Forelimb muscle (tissue), 1 donor: Measurements from ENCODE around the gene ASAP2. TPM values are rescaled to one million over a fixed set of nuclear protein-coding genes. Genes with fewer than 3 reads are reported as not detected.
"Not testable (repeated sequence)": the region's sequence is repeated elsewhere in the genome, so short reads cannot be mapped to it uniquely, and the experiment has no call there.

ENCODE experiments used
- DNase-seq: peaks from one replicate; pipeline ENCODE4 v3.0.0-alpha.2; 2013; ENCODE audit warnings: low read depth
- polyA plus RNA-seq: library from polyadenylated mRNA; unstranded; fragments of 120-200 nt; gene quantifications from one replicate; pipeline ENCODE4 v1.2.1, GENCODE V29; 2013; ENCODE audit not compliant: insufficient read length

ASAP2 gene
- polyA plus RNA-seq, 1 donor = 17.6 TPM

DNA sequence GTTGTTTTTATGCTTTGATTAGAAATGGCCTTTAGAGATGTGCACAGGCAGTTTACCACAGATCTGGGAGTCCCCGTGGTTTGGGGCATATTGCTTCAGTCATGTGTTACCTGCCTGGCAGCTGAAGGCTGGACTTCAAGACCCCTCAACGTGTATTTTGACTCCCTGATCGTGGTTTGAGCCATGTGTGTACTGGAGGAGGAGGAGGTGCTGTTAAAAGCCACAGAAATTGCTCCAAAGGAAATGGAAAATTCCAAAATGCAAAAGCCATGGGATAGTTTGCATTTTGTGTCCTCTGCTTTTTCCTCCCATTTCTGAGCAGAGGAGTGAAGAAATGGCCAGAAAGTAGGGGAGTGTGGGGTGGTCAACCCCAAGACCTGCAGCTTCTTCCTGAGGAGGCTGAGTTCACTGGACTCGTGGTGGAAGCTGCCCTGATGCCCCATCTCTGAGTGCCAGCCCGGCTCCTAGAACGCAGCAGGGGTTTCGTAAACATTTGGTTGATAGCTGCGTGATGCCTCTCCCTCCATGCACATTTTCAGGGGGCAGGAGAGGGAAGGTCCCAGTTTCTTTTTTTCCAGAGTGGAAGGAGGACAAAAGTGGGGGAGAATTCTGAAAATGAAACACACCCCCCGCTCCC is 171.0 kb downstream of the ASAP2 start:
- DNase-seq = no peak

DNA sequence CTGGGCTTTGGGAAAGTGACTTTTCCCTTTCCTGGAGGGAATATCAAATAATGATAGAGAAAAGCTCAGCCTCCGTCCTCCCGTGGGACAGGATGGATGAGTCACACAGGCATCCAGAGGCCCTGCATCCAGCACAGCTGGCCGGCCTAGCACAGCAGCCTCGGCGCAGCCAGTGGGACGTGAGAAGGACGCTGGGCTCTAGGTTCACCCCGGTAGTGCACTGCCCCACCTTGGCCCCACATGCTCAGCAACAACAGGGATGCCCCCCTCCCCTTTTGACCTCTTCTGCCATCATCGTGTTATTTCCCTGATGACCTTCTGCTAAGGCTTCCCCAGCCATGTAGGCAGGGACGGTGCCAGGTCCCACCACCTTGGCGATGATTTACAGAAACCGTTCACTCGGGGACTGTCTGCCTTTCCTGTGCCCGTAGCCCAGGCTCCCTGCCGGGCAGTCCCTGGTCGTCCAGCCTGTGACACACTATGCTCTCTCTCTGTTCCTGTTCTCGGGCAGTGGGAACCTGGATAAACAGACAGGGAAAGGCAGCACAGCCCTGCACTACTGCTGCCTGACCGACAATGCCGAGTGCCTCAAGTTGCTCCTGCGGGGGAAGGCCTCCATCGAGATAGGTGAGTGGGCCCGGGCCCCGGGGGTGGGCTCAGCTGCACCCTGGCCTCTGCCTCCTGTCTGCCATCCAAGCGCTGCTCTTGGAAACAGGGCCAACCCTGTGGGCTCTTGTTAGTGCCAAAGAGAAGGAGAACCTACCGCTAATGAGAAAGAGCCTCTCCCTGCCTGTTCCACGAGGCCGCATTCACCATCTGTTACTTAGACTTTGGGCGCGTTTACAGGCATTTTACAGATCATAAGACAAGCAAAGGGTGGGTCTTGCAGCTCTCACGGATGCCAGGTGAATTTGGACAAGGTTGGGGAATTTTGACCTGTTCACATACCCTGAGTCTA is 172.1 kb downstream of the ASAP2 start:
- DNase-seq = peak; percentile 9

DNA sequence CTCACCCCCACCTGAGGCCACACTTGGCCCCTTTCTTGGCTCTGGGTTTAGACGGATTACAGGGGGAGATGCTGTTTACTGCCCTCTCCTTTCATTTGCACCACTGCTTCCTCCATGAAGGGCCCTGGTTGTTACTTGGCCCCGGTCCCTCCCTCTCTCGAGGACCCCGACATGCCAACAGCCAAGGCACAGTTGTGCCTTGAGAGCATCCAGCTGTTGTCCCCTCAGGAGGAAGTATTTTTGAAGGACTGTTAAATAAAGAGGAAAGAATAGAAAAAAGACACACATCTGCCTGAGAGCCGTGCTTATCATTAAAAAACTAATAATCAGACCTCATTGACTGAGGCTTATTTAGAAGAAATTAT is 172.8 kb downstream of the ASAP2 start:
- no peak for DNase-seq

DNA sequence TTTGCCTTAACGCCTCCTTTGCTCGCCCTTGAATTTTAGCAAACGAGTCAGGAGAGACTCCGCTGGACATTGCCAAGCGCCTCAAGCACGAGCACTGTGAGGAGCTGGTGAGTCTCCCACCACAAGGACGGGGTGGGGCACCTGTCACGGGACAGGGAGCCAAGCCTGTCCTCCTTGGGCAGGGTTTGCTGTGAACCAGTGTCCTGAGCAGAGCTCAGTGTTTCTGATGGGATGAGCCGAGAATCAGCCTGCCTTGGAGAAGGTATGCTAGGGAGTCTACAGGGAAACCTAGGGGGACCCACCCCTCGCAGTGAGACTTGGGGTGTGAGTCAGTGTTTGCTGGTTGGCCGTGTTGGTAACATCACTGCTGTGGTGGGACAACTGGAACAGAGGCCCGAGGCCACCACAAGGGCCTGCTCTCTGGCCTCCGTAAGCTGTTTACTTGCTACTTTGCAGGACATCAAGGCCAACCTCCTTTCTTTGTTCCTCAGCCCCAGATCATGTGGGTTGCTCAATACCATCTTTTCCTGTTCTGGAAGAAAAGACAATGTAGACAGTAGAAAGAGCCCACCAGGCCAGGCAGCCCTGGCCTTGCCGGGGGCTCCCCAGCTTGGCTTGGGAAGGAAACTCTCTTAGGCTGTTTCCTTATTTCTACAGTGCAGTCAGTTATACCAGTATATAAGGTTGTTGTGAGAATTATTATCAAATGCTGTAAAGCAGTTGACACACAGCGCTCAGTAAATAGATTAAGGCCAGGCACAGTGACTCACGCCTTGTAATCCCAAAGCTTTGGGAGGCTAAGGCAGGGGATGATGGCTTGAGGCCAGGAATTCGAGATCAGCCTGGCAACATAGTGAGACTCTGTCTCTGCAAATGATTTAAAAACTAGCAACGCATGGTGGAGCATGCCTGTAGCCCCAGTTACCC is 174.4 kb downstream of the ASAP2 start:
- no peak for DNase-seq

DNA sequence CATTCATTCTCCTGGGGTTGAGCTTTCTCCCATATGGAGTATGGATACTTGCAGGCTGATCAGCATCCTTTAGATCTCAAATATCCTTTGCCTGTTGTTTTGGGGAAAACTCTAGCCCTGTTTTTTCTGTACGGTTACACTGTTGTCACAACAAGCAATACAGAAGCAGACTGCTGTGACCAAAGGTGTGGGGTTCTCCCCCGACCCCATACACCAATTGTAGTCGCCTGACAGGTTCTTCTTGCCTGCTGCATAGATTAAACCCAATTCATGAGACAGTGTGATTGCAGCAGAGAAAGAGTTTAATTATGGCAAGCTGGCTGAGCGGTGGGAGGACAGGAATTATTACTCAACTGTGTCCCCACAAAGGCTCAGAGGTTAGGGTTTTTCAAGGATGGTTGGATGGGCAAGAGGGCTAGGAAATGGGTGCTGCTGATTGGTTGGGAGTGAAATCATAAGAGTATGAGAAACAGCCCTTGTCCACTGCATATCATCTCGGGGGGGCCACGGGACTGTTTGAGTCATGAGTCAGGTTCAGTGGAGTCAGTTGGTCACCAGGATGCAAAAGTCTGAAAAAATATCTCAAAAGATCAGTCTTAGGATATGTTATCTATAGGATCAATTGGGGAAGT is 176.1 kb downstream of the ASAP2 start:
- DNase-seq = no peak

DNA sequence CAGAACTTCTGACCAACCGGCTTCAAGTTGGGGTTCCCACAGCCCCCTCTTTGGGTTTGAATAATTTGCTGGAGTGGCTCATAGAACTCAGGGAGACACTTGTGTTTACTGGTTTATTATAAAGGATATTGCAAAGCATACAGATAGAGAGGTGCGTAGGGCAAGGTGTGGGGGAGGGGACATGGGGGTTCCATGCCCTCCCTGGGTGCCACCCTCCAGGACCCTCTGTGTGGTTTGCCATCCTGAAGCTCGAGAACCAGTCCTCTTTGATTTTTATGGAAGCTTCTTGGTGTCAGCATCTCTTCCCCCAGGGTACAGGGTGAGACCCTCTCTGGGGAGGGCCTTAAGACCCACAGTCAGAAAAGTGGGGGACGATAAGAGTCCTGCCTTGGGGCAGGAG is 177.9 kb downstream of the ASAP2 start:
- DNase-seq = no peak

DNA sequence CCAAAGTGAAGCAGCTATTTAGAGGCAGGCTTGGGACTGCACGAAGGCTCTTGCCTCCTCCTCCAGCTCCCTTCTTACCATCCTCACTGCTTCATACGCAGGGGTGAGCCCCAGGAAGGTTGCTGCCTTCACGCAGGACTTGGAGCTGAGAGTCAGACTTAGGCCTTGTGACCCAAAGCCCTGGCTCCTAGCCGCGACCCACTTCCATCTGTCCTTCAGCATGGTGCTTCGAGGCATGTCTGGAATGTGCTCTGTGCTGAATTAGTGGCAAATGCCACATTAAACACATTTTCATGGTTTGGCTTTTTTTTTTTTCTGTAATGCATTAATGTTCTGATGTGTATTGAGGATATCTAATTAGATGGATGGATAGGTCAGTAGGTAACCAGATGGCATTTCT is 179.2 kb downstream of the ASAP2 start:
- DNase-seq = no peak

DNA sequence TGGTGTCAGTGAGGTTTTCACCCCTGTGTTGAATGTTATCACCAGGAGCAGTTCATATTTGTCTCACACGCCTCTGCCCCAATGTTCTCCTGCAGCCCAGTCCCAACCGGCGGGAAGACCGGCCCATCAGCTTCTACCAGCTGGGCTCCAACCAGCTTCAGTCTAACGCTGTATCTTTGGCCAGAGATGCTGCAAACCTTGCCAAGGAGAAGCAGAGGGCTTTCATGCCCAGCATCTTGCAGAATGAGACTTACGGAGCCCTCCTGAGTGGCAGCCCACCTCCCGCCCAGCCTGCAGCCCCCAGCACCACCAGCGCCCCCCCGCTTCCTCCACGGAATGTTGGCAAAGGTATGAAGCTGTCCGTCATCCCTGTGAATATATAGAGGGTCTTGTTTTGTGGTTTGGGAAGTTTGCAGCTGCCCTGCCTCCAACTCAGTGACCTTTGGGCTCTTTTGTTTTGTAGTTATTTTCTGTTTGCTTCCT is 181.6 kb downstream of the ASAP2 start:
- DNase-seq = no peak

DNA sequence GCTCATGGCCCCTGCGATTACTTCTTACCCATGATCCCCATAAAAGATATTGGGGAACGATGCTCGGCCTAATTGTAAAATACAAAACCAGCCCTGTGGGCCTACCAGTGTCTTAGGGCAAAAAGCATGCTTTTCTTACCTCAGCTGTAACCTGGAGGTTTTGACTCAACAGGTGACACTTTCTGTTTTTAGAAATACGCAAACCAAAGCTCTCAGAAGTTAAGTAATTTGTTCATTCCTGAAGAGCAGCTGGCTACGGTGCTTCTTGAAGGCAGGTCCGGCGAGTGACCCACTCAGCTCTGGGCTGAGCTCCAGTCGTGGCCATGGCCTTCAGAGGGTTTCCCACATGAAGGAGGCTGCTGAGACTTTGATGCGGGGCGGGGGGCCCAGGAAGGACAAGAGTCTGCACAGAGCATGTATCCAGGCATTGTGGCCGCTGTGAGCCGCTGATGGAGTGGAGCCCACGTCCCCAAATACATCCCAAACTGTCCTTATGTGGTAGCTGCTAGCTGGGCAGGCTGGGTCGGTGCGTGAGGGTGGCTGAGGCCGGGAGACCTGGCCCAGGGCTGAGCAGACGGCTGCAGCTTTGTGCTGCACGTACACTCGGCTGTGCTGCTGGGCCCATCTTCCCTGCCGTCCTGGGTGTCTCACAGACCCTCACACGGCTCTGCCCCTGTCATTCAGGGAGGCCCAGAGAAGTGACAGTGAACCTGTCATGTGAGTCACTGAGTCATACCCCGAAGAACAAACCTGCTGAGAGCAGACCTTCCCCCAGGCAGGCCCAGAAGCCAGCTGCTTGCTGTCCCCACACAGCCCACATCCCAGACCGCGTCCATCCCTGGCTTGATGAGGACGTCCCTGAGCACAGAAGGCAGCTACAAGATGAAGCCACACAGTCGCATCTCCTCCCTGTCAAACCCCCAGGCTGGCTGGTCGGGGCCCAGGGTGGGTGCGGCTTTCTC is 182.6 kb downstream of the ASAP2 start:
- no peak for DNase-seq

DNA sequence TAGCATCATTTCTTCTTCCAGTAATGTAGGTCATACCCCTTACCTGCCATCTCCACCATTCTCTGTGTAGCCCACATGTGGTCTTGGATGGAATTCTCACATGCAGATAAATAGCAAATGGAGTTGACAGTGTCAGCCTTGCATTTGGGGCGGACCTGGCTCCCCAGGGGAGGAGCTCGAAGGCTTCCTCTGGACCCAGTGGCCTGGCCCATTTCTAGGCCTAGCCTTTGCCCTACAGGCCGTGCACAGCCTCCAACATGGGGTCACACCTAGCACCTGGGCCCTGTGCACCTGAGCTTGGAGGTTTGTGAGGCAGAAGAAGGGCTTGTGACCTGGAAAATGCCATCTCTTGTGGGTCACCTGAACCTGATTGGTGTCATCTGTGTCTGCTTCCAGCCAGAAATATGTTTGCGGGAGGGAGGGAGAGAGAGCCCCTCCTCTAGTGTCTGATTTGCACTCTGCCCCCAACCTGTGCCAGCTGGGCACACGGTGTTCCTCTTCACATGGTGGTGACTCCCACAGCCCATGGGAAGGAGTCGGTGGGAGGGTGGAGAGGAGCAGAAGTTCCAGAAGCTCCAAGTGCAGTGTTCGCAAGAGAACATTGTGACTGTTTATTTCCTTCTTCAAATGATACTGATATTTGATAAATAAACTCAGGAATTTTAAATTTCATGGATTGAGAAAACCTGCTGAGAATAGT is 183.7 kb downstream of the ASAP2 start:
- no peak for DNase-seq

DNA sequence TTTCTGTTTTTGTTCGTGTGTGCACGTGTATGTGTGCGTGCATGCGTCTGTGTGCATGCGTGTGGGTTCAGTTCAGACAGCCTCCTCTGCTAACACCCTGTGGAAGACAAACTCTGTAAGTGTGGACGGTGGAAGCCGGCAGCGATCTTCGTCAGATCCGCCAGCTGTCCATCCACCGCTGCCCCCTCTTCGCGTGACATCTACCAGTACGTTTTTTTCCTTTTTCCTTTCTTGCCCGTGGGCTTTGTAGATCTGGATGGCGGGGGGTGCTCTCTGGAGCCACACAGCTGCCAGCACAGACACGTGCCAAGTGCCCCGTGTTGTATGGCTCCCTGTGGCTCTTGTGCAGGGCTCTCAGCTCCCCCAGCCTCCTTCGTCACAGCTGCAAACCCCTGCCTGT is 184.4 kb downstream of the ASAP2 start:
- no peak for DNase-seq

DNA sequence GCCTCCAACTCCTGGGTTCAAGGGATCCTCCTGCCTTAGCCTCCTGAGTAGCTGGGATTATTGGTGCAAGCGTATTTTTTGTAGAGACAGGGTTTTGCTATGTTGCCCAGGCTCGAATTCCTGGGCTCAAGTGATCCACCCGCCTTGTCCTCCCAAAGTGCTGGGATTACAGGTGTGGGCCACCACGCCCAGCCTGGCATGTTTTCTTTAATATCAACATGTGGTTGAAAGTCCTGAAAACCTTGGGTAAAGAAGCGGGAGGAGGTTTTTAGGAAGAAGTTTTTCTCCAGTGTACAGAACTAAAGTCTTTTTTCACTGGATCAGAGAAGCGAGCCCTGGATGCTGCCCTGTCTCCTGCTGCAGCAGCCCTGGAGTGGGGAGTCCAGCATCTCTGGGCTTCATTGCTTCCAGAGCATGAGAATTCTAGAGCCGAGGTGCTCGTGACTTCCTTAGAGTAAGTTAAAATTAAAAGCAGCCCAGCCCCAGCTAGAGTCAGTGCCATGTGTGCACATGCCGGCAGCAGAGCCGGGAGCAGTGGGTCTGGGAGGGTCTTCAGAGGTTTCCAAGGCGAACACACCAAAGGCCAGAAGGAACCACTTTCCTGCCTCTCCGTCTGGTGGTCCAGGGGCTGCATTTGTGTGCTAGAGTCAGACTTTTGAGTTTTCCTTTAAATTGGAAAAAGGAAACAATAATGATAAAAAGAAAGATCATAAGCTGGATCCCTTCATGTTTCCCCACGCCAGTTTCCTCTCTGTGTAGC is 185.5 kb downstream of the ASAP2 start:
- no peak for DNase-seq

DNA sequence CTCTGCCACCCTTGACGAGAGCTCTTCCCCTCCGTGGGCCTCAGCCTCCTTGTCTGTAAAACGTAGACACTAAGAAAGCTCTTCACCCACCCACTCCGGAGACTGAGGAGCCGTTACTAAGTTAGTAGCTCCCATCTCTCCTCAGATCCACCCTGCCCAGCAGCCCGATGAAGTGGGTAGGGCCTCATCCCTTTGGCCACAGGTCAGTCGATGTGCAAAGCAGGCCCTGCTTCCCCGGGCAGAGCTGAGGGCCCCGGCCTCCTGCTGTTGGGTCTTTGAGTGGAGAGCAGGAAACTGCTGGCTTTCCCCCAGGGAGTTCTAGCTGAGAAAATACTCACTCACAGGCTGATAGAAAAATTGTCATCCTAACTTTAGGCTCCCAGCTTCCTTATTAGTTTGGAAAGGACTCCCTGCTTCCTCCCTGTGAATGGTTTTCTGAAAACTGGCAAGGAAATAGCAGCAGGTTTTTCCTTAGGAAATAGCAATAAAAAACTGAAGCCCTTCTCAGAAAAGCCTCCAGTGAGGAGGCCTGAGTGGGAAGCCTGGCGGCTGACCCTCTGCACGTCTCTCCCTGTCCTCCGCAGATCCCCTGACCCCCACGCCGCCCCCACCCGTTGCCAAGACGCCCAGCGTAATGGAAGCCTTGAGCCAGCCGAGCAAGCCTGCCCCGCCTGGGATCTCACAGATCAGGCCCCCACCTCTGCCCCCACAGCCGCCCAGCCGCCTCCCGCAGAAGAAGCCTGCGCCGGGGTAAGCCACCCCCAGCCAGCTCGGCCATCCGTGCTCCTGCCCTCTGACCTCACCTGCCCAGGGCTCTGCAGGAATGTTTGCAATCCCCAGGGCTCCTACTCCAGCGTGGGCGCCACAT is 186.5 kb downstream of the ASAP2 start:
- DNase-seq = peak; percentile 19

DNA sequence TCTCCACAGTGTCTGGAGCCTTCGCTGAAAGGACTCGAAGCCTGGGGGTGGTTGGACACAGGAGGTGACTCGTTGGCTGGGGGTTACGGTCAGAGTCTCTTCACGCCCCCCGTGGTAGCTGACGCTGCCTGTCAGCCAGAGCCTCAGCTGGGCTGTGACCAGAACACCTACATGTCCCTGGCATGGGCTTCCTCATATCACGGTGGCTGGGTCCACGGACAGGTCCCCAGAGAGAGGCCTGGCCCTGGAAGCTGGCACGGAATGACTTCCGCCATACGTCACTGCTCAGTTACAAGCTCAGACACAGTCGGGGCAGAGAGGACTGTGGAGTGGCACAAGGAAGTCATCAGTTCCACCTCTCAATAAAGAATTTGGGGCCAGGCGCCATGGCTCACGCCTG is 188.2 kb downstream of the ASAP2 start:
- DNase-seq = no peak

DNA sequence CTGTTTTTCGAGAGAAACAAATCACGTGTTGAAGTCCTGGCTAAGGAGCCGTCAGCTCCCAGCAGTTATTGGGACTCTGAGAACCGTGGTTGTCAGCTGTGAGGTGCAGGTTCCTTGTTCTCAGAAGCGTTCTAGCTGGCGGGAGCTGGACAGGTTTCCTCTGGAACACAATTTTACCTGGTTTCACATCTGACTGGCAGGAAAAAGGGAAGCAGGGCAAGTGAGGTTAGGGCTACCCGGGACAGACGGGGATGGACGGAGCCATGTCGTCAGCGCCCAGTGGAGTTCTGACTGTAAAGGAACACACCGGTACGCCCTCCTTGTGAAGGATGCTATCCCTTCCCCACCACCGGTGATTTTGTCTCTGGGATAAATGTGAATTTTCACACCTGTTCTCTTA is 190.6 kb downstream of the ASAP2 start:
- DNase-seq = no peak

DNA sequence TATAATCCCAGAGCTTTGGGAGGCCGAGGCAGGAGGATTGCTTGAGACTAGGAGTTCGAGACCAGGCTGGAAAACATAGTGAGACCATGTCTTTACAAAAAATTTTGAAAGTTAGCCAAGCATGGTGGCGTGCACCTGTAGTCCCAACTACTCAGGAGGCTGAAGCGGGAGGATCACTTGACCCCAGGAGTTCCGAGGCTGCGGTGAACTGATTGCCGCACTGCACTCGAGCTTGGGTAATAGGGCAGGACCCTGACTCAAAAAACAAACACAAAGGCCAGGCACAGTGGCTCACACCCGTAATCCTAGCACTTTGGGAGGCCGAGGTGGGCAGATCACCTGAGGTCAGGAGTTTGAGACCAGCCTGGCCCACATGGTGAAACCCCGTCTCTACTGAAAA is 191.6 kb downstream of the ASAP2 start:
- DNase-seq = not testable (repeated sequence)

DNA sequence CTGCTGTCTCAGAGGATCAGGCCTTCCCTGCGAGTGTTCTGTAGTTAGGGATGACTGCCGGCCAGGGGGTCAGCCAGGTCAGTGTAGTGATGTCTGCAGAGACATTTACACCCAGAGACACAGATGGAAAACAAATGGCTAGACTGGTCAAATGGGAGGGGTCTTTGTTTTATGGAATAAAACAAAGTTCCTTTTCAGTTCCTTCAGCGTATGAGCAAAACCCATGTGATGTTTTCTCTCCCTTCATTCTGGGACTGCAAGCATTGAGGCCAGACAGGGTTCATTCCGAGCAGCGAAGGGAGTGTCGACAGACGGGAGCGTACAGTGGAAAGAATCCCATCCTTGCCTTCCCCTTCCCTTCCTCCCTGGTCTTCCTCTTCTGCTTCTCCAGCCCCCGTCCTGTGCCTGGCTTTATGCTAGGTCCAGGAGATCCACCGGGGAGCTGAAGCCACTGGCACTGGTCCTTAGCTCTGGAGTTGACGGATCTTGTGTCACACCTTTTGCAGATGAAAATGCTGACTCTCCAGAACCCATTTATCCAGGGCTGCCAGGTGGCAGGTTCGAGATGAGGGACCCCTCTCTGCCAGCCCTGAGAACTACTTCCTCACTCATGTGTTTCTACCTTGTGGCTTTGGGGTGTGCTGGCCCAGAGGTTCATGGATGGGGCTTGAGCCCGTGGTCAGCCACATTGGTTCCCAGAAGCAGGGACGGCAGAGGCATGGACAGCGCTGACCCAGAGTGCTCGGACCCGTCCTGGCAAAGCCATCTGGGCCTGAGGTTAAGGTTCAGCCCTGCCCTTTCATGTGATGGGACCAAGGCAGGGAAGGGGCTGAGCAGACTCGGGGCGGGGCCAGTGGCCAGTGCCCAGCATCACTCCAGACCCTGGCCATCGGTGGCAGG is 192.5 kb downstream of the ASAP2 start:
- no peak for DNase-seq
